ENCODE measurements around the gene POLDIP2. TPM values are rescaled to one million over a fixed set of nuclear protein-coding genes. Genes with fewer than 3 reads are reported as not detected.

POLDIP2 gene
- total RNA-seq, 2 experiments from 2014 or later, result 74.6 to 76.5 TPM

GRCh38 chr17:28350271-28350670 lies 7.1 kb downstream of the POLDIP2 start:
- peaks cover 5% of the 10 kb centered on the region for H3K4me1 Mint-ChIP-seq (ENCODE audit: low read depth)
- no peak overlapping the region for H3K27ac Mint-ChIP-seq
- intact Hi-C loops (cut with micrococcal nuclease), result no loop called here
- H3K9me3 Mint-ChIP-seq, result no peaks in the 10 kb centered on the region
- no peak overlapping the region for H3K4me3 Mint-ChIP-seq
- H3K36me3 Mint-ChIP-seq (ENCODE audit: low read depth), result peaks cover 34% of the 10 kb centered on the region
- no peak for DNase-seq
- H3K27me3 Mint-ChIP-seq (ENCODE audit: low read depth), result no peaks in the 10 kb centered on the region
- CTCF ChIA-PET, result interaction anchor here (0.7 kb wide), 1 partner anchor 24 kb away, joined by 3 read pairs; no protein-coding TSS in a partner anchor

GRCh38 chr17:28348979-28349378 lies 8.3 kb downstream of the POLDIP2 start:
- intact Hi-C loops (cut with micrococcal nuclease), result no loop called here
- Mint-ChIP-seq H3K36me3 (ENCODE audit: low read depth) (peaks cover 27% of the 10 kb centered on the region), H3K27ac (no peak overlapping the region), H3K4me1 (ENCODE audit: low read depth) (no peaks in the 10 kb centered on the region), H3K27me3 (ENCODE audit: low read depth) (no peaks in the 10 kb centered on the region), H3K9me3 (no peaks in the 10 kb centered on the region), H3K4me3 (no peak overlapping the region)
- CTCF ChIA-PET, result no interaction called here
- no peak for DNase-seq

- no peak for DNase-seq
- intact Hi-C loops (cut with micrococcal nuclease), result no loop called here
- Mint-ChIP-seq H3K4me3 (no peak overlapping the region), H3K9me3 (no peaks in the 10 kb centered on the region), H3K27me3 (ENCODE audit: low read depth) (no peaks in the 10 kb centered on the region), H3K27ac (no peak overlapping the region), H3K36me3 (ENCODE audit: low read depth) (peaks cover 29% of the 10 kb centered on the region), H3K4me1 (ENCODE audit: low read depth) (peaks cover 2% of the 10 kb centered on the region)
- CTCF ChIA-PET, result interaction anchor here (1.3 kb wide), 1 partner anchor 10 kb away, joined by 5 read pairs; the partner anchor contains the start of gene POLDIP2
These were observed 10.0 kb downstream of the POLDIP2 start for GRCh38 chr17:28347261-28347891.

- intact Hi-C loops (cut with micrococcal nuclease), result no loop called here
- no peak overlapping the region for H3K4me3 Mint-ChIP-seq
- CTCF ChIA-PET, result interaction anchor here (1.3 kb wide), 1 partner anchor 10 kb away, joined by 5 read pairs; the partner anchor contains the start of gene POLDIP2
- H3K27ac Mint-ChIP-seq, result no peak overlapping the region
- peaks cover 31% of the 10 kb centered on the region for H3K36me3 Mint-ChIP-seq (ENCODE audit: low read depth)
- no peaks in the 10 kb centered on the region for H3K9me3 Mint-ChIP-seq
- no peaks in the 10 kb centered on the region for H3K27me3 Mint-ChIP-seq (ENCODE audit: low read depth)
- H3K4me1 Mint-ChIP-seq (ENCODE audit: low read depth), result peaks cover 2% of the 10 kb centered on the region
- DNase-seq, result no peak
These were observed 10.5 kb downstream of the POLDIP2 start for GRCh38 chr17:28346746-28347246.

- CTCF ChIA-PET, result interaction anchor here (0.6 to 1.3 kb wide), 3 partner anchors 9 to 20 kb away, joined by 3 to 5 read pairs (median 3); partner anchors contain the start of gene POLDIP2
- no peak for DNase-seq
- Mint-ChIP-seq H3K36me3 (ENCODE audit: low read depth) (peaks cover 29% of the 10 kb centered on the region), H3K4me1 (ENCODE audit: low read depth) (peaks cover 2% of the 10 kb centered on the region), H3K27ac (no peak overlapping the region), H3K9me3 (no peaks in the 10 kb centered on the region), H3K4me3 (no peak overlapping the region), H3K27me3 (ENCODE audit: low read depth) (no peaks in the 10 kb centered on the region)
- intact Hi-C loops (cut with micrococcal nuclease), result no loop called here
These were observed 11.1 kb downstream of the POLDIP2 start for GRCh38 chr17:28346199-28346580.

GRCh38 chr17:28345419-28346198 lies 11.7 kb downstream of the POLDIP2 start:
- H3K4me1 Mint-ChIP-seq (ENCODE audit: low read depth), result peaks cover 2% of the 10 kb centered on the region
- no peak overlapping the region for H3K4me3 Mint-ChIP-seq
- no peaks in the 10 kb centered on the region for H3K9me3 Mint-ChIP-seq
- no peak overlapping the region for H3K27ac Mint-ChIP-seq
- CTCF ChIA-PET, result interaction anchor here (0.6 to 1.3 kb wide), 3 partner anchors 10 to 19 kb away, joined by 3 to 5 read pairs (median 3); partner anchors contain the start of gene POLDIP2
- peaks cover 26% of the 10 kb centered on the region for H3K36me3 Mint-ChIP-seq (ENCODE audit: low read depth)
- DNase-seq, result no peak
- no peaks in the 10 kb centered on the region for H3K27me3 Mint-ChIP-seq (ENCODE audit: low read depth)
- intact Hi-C loops (cut with micrococcal nuclease), result no loop called here

GRCh38 chr17:28344435-28344901 lies 12.9 kb downstream of the POLDIP2 start:
- DNase-seq, result no peak
- Mint-ChIP-seq H3K27ac (peak overlapping the region; percentile 30), H3K36me3 (ENCODE audit: low read depth) (peaks cover 23% of the 10 kb centered on the region), H3K4me3 (no peak overlapping the region), H3K27me3 (ENCODE audit: low read depth) (no peaks in the 10 kb centered on the region), H3K9me3 (no peaks in the 10 kb centered on the region), H3K4me1 (ENCODE audit: low read depth) (peaks cover 2% of the 10 kb centered on the region)
- intact Hi-C loops (cut with micrococcal nuclease), result no loop called here
- CTCF ChIA-PET, result no interaction called here

- DNase-seq, result no peak
- peak overlapping the region; percentile 30 for H3K27ac Mint-ChIP-seq
- CTCF ChIA-PET, result interaction anchor here (0.5 kb wide), 1 partner anchor 18 kb away, joined by 3 read pairs; no protein-coding TSS in a partner anchor
- intact Hi-C loops (cut with micrococcal nuclease), result no loop called here
- H3K4me3 Mint-ChIP-seq, result no peak overlapping the region
- H3K4me1 Mint-ChIP-seq (ENCODE audit: low read depth), result peaks cover 2% of the 10 kb centered on the region
- H3K27me3 Mint-ChIP-seq (ENCODE audit: low read depth), result no peaks in the 10 kb centered on the region
- H3K9me3 Mint-ChIP-seq, result no peaks in the 10 kb centered on the region
- peaks cover 23% of the 10 kb centered on the region for H3K36me3 Mint-ChIP-seq (ENCODE audit: low read depth)
These were observed 13.3 kb downstream of the POLDIP2 start for GRCh38 chr17:28344011-28344410.

GRCh38 chr17:28343491-28343932 lies 13.8 kb downstream of the POLDIP2 start:
- intact Hi-C loops (cut with micrococcal nuclease), result no loop called here
- Mint-ChIP-seq H3K4me1 (ENCODE audit: low read depth) (peaks cover 4% of the 10 kb centered on the region), H3K27me3 (ENCODE audit: low read depth) (no peaks in the 10 kb centered on the region), H3K4me3 (no peak overlapping the region), H3K9me3 (no peaks in the 10 kb centered on the region), H3K27ac (no peak overlapping the region), H3K36me3 (ENCODE audit: low read depth) (peaks cover 19% of the 10 kb centered on the region)
- DNase-seq, result no peak
- CTCF ChIA-PET, result interaction anchor here (0.5 kb wide), 1 partner anchor 19 kb away, joined by 3 read pairs; no protein-coding TSS in a partner anchor

GRCh38 chr17:28342313-28342712 lies 15.0 kb downstream of the POLDIP2 start:
- H3K4me1 Mint-ChIP-seq (ENCODE audit: low read depth), result peaks cover 9% of the 10 kb centered on the region
- peaks cover 12% of the 10 kb centered on the region for H3K36me3 Mint-ChIP-seq (ENCODE audit: low read depth)

GRCh38 chr17:28341516-28341915 lies 15.8 kb downstream of the POLDIP2 start:
- Mint-ChIP-seq H3K36me3 (ENCODE audit: low read depth) (peaks cover 9% of the 10 kb centered on the region), H3K4me1 (ENCODE audit: low read depth) (peaks cover 16% of the 10 kb centered on the region), H3K9me3 (no peaks in the 10 kb centered on the region), H3K27ac (no peak overlapping the region), H3K27me3 (ENCODE audit: low read depth) (no peaks in the 10 kb centered on the region), H3K4me3 (no peak overlapping the region)
- CTCF ChIA-PET, result no interaction called here
- intact Hi-C loops (cut with micrococcal nuclease), result no loop called here
- DNase-seq, result no peak

More at GRCh38 chr17:28342313-28342712, 15.0 kb downstream of the POLDIP2 start:
- intact Hi-C loops (cut with micrococcal nuclease), result no loop called here
- Mint-ChIP-seq H3K9me3 (no peaks in the 10 kb centered on the region), H3K27ac (no peak overlapping the region), H3K4me3 (no peak overlapping the region), H3K27me3 (ENCODE audit: low read depth) (no peaks in the 10 kb centered on the region)
- CTCF ChIA-PET, result no interaction called here
- DNase-seq, result no peak

GRCh38 chr17:28340374-28340773 lies 17.0 kb downstream of the POLDIP2 start:
- Mint-ChIP-seq H3K9me3 (no peaks in the 10 kb centered on the region), H3K4me1 (ENCODE audit: low read depth) (peaks cover 21% of the 10 kb centered on the region), H3K27ac (no peak overlapping the region), H3K27me3 (ENCODE audit: low read depth) (no peaks in the 10 kb centered on the region), H3K36me3 (ENCODE audit: low read depth) (peaks cover 9% of the 10 kb centered on the region), H3K4me3 (no peak overlapping the region)
- intact Hi-C loops (cut with micrococcal nuclease), result no loop called here
- CTCF ChIA-PET, result interaction anchor here (1.1 kb wide), 1 partner anchor 89 kb away, joined by 3 read pairs; no protein-coding TSS in a partner anchor
- DNase-seq, result no peak
